ENCODE measurements around the gene IQSEC3.

The IQSEC3 gene

GRCh38 chr12:78981-79380, 12.4 kb downstream of the IQSEC3 start:
- TF ChIP-seq ZFX (IDR thresholded peaks at IDR 0.05) = no peak
- no peak for TF ChIP-seq CTCF (conservative IDR thresholded peaks at IDR 0.05)

DNA sequence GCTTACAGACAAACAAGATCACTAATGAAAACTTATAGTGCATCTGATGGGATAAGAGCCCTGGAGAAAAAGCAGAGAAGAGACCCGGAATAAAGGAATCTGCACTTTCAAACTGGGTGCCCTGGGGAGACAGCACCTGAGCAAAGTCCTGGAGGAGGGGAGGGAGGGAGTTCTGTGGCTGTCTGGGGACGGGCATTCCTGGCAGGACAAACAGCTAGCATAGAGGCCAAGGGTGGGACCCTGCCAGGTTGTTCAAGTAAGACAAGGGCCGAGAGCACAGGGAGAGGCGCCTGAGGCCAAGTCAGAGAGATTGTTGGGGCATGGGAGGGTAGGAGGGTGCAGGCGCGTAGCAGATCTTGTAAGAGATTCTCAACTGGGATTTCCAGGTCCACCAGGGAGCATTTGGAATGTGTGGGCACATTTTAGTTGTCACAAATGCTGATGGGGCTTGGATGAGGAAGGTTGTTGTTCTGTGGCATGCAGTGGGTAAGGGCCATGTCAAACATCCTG, 14.2 kb downstream of the IQSEC3 start:
- TF ChIP-seq ZFX (IDR thresholded peaks at IDR 0.05) = no peak
- no peak for TF ChIP-seq CTCF (conservative IDR thresholded peaks at IDR 0.05)
- no peak overlapping the region for H3K27ac ChIP-seq

More at GRCh38 chr12:78981-79380, 12.4 kb downstream of the IQSEC3 start:
- H3K27ac ChIP-seq = no peak overlapping the region

GRCh38 chr12:82740-83139, 16.2 kb downstream of the IQSEC3 start:
- no peak overlapping the region for H3K27ac ChIP-seq
- TF ChIP-seq CTCF (conservative IDR thresholded peaks at IDR 0.05) = no peak
- TF ChIP-seq ZFX (IDR thresholded peaks at IDR 0.05) = no peak

GRCh38 chr12:84056-84455, 17.5 kb downstream of the IQSEC3 start:
- no peak overlapping the region for H3K27ac ChIP-seq
- TF ChIP-seq ZFX (IDR thresholded peaks at IDR 0.05) (no peak), CTCF (conservative IDR thresholded peaks at IDR 0.05) (no peak)

DNA sequence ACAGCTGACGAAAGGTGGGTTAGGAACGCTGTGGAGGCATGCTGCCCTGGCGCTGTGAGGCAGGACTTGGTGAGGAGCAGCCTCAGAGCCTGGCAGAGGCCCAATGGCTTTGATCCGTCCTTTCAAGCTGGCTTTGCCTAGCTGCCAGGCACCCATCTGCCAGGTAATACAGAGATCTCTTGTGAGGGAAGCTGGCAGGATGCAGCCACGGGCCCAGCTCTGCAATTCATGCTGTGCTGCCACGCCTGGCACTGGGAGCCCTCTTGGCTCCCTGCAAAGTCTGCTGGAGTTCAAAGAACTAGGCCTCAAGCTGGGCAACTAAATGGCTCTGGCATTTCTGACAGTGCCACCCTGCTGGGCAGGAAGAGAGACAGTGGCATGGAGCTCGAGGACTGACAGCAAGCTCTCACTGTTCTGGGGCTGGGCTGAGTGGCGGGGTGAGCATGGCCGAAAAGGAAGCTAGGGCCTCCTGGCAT, 18.7 kb downstream of the IQSEC3 start:
- TF ChIP-seq CTCF (conservative IDR thresholded peaks at IDR 0.05) (no peak), ZFX (IDR thresholded peaks at IDR 0.05) (no peak)
- no peak overlapping the region for H3K27ac ChIP-seq

DNA sequence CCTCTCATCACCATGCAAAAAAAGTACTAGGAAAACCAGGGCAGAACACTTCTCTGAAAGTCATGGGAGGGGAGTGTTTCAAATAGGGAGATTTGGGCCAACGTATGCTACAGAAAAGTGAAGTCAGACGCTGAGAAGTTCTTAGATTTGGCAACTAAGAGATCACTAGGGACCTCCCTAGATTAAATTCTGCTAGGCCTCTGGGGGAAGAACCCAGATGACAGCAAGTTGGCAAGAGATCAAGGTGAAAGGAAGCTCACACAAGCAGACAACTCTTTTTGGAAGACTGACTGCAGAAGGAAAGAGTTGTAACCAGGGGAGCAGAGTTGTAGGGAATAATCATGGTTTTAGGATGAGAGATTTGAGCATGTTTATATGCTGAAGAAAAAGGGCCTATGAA, 20.7 kb downstream of the IQSEC3 start:
- H3K27ac ChIP-seq = no peak overlapping the region
- TF ChIP-seq ZFX (IDR thresholded peaks at IDR 0.05) (no peak), CTCF (conservative IDR thresholded peaks at IDR 0.05) (no peak)

DNA sequence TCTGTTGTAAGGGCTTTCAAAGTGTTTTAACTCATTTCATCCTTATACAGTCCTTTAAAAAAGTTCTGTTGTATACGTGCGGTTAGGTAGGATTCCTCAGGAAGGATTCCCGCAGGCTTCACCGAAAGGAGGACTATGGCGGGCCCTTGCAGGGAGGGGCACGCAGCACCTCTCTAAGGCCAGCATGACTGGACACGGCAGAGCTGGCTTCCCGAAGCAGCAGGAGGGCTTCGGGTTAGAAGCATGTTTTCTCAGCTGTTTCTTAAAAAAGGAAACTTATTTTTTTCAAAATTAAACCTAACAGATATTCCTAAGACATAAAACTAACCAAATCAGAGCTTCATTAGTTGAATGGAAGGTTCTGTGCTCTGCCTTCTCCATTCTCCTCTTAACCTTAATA, 21.3 kb downstream of the IQSEC3 start:
- H3K27ac ChIP-seq = no peak overlapping the region
- TF ChIP-seq CTCF (conservative IDR thresholded peaks at IDR 0.05) (no peak), ZFX (IDR thresholded peaks at IDR 0.05) (no peak)
